Measurements from ENCODE around the gene RAB22A.

GRCh38 chr20:58268936-58269619 lies 40.4 kb upstream of the RAB22A start:
- TF ChIP-seq SIN3A (IDR thresholded peaks at IDR 0.05; ENCODE audit: borderline replicate concordance, insufficient read depth, low read length), result no peak
- peak in 1 of 2 experiments; percentile 45; a peak in 1 of 4 replicates for TF ChIP-seq REST (IDR thresholded peaks at IDR 0.05; ENCODE audit: insufficient read depth in 1 of 2, low read depth in 2 of 2, low read length in 2 of 2)
- peak; percentile 53; the same call in 1 of the 2 replicates for TF ChIP-seq TAF1 (IDR thresholded peaks at IDR 0.05; ENCODE audit: borderline replicate concordance, insufficient read depth, low read length)
